K562 (cell line): ENCODE results near the gene TBRG4. TPM values are rescaled to one million over a fixed set of nuclear protein-coding genes. Genes with fewer than 3 reads are reported as not detected.

Experiments
- ATAC-seq: fragments of 200-7000 bp; cut with Tn5 transposase; 3 replicates; pipeline ENCODE4 v1.9.1; 2020; ENCODE audit warnings: moderate library complexity
- BruUV-seq: library from RNA; stranded (reverse); fragments of 400-500 nt; replicated peaks from 2 replicates; lab custom pipeline; 2021; lab: Mats Ljungman, UMichigan
- CTCF ChIA-PET: fragments of 300-600 bp; formaldehyde crosslinking; extraction: SDS; loops from one replicate; lab custom pipeline; 2021; ENCODE audit warnings: low intra/inter-chr PET ratio; lab: Yijun Ruan, JAX
- POLR2A ChIA-PET: fragments of 300-600, 350-650 bp; sonication (Branson Sonifier 250); formaldehyde crosslinking; extraction: SDS; loops from one replicate; lab custom pipeline; 2021; ENCODE audit warnings: antibody characterized with exemption, inconsistent platforms; lab: Yijun Ruan, JAX
- DNase-seq, 4 experiments: peaks; one replicate each; pipeline versions ENCODE4 v3.0.0 to v3.0.0-alpha.2; 2011 to 2018; ENCODE audit warnings: low spot score in 3 of 4, mixed read lengths in 3 of 4; ENCODE audit errors: extremely low read depth in 1 of 4
- FAIRE-seq: peaks from 2 replicates; lab custom pipeline; 2011; peaks lifted over from hg19 to GRCh38; lab: Jason Lieb, UNC
- H2AFZ ChIP-seq: 2 replicates; pipeline ENCODE4 v1.6.0; 2011; ENCODE audit warnings: low read depth, low read length, control low read depth, inconsistent platforms
- H3K27ac ChIP-seq: fragments of 200-600 bp; 3 replicates; pipeline ENCODE4 v1.8.0; 2011; ENCODE audit warnings: low read depth, mild to moderate bottlenecking, control low read depth, inconsistent platforms, low read length, moderate library complexity, mixed read lengths; ENCODE audit errors: extremely low read depth
- H3K27me3 ChIP-seq, 2 experiments: fragments of 300-600 bp in 1 of 2; 2 replicates in 1 of 2; 3 replicates in 1 of 2; pipeline versions ENCODE4 v1.6.0 to v1.8.0; 2011; ENCODE audit warnings: inconsistent platforms in 2 of 2, low read length in 2 of 2, mild to moderate bottlenecking in 1 of 2, mixed read lengths in 1 of 2, moderate library complexity in 1 of 2; ENCODE audit not compliant: control insufficient read depth in 2 of 2, insufficient read depth in 2 of 2
- H3K36me3 ChIP-seq: fragments of 300-600 bp; 3 replicates; pipeline ENCODE4 v1.8.0; 2011; ENCODE audit warnings: mild to moderate bottlenecking, low read length, inconsistent platforms; ENCODE audit not compliant: control insufficient read depth, insufficient read depth
- H3K4me1 ChIP-seq, 2 experiments: fragments of 200-600 bp in 1 of 2; replicated peaks in 1 of 2; 2 replicates in 1 of 2; 3 replicates in 1 of 2; pipeline versions ENCODE4 v1.5.1 to v1.8.0; 2011; ENCODE audit warnings: inconsistent platforms in 2 of 2, low read length in 2 of 2, mild to moderate bottlenecking in 1 of 2, mixed read lengths in 1 of 2, moderate library complexity in 1 of 2; ENCODE audit not compliant: control insufficient read depth in 2 of 2, insufficient read depth in 2 of 2
- H3K4me2 ChIP-seq: 2 replicates; pipeline ENCODE4 v1.6.1; 2011; ENCODE audit warnings: low read length, control low read depth, inconsistent platforms, mixed read lengths; ENCODE audit not compliant: insufficient read depth
- H3K4me3 ChIP-seq: fragments of 200-600 bp; sonication (generic), shearing (Covaris generic); 2 replicates; pipeline ENCODE4 v1.5.1; 2016; ENCODE audit warnings: control low read depth, inconsistent platforms
- H3K79me2 ChIP-seq: fragments of 200-600 bp; 3 replicates; pipeline ENCODE4 v1.8.0; 2011; ENCODE audit warnings: low read length, inconsistent platforms; ENCODE audit not compliant: control insufficient read depth, insufficient read depth
- H3K9ac ChIP-seq, 2 experiments: 2 replicates each; pipeline versions ENCODE4 v1.6.0 to v1.6.1; 2011; ENCODE audit warnings: low read depth in 2 of 2, low read length in 2 of 2, control low read depth in 1 of 2, inconsistent platforms in 1 of 2, mild to moderate bottlenecking in 1 of 2, mixed read lengths in 1 of 2; ENCODE audit not compliant: insufficient read depth in 1 of 2
- H3K9me1 ChIP-seq: one replicate; pipeline ENCODE4 v1.6.0; 2011; ENCODE audit warnings: inconsistent platforms, mild to moderate bottlenecking, low read length, moderate library complexity; ENCODE audit not compliant: control insufficient read depth, insufficient read depth
- H3K9me3 ChIP-seq: replicated peaks from 2 replicates; pipeline ENCODE4 v1.5.1; 2011; ENCODE audit warnings: low read depth, low read length, inconsistent platforms; ENCODE audit not compliant: control insufficient read depth, insufficient read depth
- H4K20me1 ChIP-seq: replicated peaks from 2 replicates; pipeline ENCODE4 v1.6.1; 2011; ENCODE audit warnings: low read length, inconsistent platforms, mixed read lengths; ENCODE audit not compliant: control insufficient read depth, insufficient read depth
- C11orf30 ChIP-seq: fragments of 450-650 bp; IDR thresholded peaks from 2 replicates; pipeline ENCODE4 v1.6.1; 2016; ENCODE audit warnings: low read depth, mild to moderate bottlenecking
- CHCHD3 ChIP-seq: fragments of 250-450 bp; sonication (Bioruptor Pico); IDR thresholded peaks from 2 replicates; pipeline ENCODE4 v2.1.2; 2022; ENCODE audit warnings: mild to moderate bottlenecking
- ELF4 ChIP-seq: fragments of 450-650 bp; formaldehyde crosslinking; IDR thresholded peaks from 2 replicates; pipeline ENCODE4 v1.4.0; 2022; ENCODE audit warnings: missing genetic modification characterization
- HLTF ChIP-seq: fragments of 450-650 bp; IDR thresholded peaks from 2 replicates; pipeline ENCODE4 v1.6.1; 2016
- NR2C2 ChIP-seq, 2 experiments: fragments of 200-800 bp in 1 of 2; sonication (Bioruptor generic) in 1 of 2; sonication (generic) in 1 of 2; formaldehyde crosslinking in 1 of 2; IDR thresholded peaks; 2 replicates each; pipeline versions ENCODE4 v1.6.1 to v1.8.0; 2016 to 2022; ENCODE audit warnings: mild to moderate bottlenecking in 1 of 2, missing compliant biosample characterization in 1 of 2, missing genetic modification characterization in 1 of 2, missing genetic modification reagents in 1 of 2
- PYGO2 ChIP-seq: fragments of 450-650 bp; IDR thresholded peaks from 2 replicates; pipeline ENCODE4 v1.6.1; 2016; ENCODE audit warnings: mild to moderate bottlenecking, missing genetic modification characterization, moderate library complexity, missing compliant biosample characterization
- RBM14 ChIP-seq: fragments of 200-400 bp; formaldehyde crosslinking; IDR thresholded peaks from 2 replicates; pipeline ENCODE4 v1.6.1; 2018; ENCODE audit warnings: low read depth, mild to moderate bottlenecking, low read length, moderate library complexity, borderline replicate concordance; ENCODE audit not compliant: insufficient read depth
- RNF2 ChIP-seq: sonication (generic); IDR thresholded peaks from 2 replicates; pipeline ENCODE4 v1.6.1; 2016
- SAFB ChIP-seq: fragments of 200-400 bp; formaldehyde crosslinking; IDR thresholded peaks from 2 replicates; pipeline ENCODE4 v1.6.1; 2017; ENCODE audit warnings: low read depth, low read length, borderline replicate concordance
- TGIF2 ChIP-seq: sonication (generic); formaldehyde crosslinking; IDR thresholded peaks from 2 replicates; pipeline ENCODE4 v1.8.1; 2022; ENCODE audit warnings: mild to moderate bottlenecking, missing genetic modification reagents, moderate library complexity
- ZFP30 ChIP-seq: fragments of 250-450 bp; sonication (Bioruptor Pico); IDR thresholded peaks from 2 replicates; pipeline ENCODE4 v1.8.0; 2022; ENCODE audit warnings: moderate library complexity, mild to moderate bottlenecking, inconsistent platforms, borderline replicate concordance
- ZNF184 ChIP-seq: sonication (generic); formaldehyde crosslinking; IDR thresholded peaks from 2 replicates; pipeline ENCODE4 v1.5.0; 2020; ENCODE audit warnings: missing genetic modification reagents
- ZNF444 ChIP-seq: fragments of 250-450 bp; sonication (Bioruptor Pico); IDR thresholded peaks from 2 replicates; pipeline ENCODE4 v1.4.0; 2020; ENCODE audit warnings: mild to moderate bottlenecking, moderate library complexity
- ZNF764 ChIP-seq: fragments of 250-450 bp; sonication (Bioruptor Pico); IDR thresholded peaks from 2 replicates; pipeline ENCODE4 v1.4.0; 2020; ENCODE audit warnings: low read depth, mild to moderate bottlenecking, moderate library complexity
- ZSCAN32 ChIP-seq: fragments of 450-650 bp; formaldehyde crosslinking; IDR thresholded peaks from 2 replicates; pipeline ENCODE4 v1.4.0; 2020; ENCODE audit warnings: mild to moderate bottlenecking, moderate library complexity
- WGBS: fragments of 100-300 bp; shearing (Covaris generic); methylation state at CpG from one replicate; pipeline ENCODE4 v1.1.6; 2016; ENCODE audit warnings: low coverage, mixed read lengths; ENCODE audit not compliant: insufficient coverage; ENCODE audit errors: missing lambda C conversion rate; 5-methylcytosine and 5-hydroxymethylcytosine counted together
- in situ Hi-C: fragments of 300-500 bp; cut with MboI; formaldehyde crosslinking; loops from 4 replicates; pipeline ENCODE4 v1.15.0; 2018; ENCODE audit warnings: inconsistent platforms, mixed read lengths
- intact Hi-C: fragments of 100-400 bp; cut with micrococcal nuclease; formaldehyde crosslinking; loops from 2 replicates; pipeline ENCODE4 v1.14.2; 2022
- polyA plus RNA-seq, 8 experiments: library from polyadenylated mRNA; depleted of rRNA in 4 of 8; stranded (reverse) in 5 of 8; unstranded in 3 of 8; fragments of >200 nt; fragmentation: Nextera tagmentation in 2 of 8; fragmentation: Illumina TruSeq in 1 of 8; extraction: Ambion mirVana in 2 of 8; extraction: Trizol in 1 of 8; gene quantifications; 2 replicates each; pipeline versions ENCODE4 v1.2.1 to v1.2.3, GENCODE V29; 2011 to 2014; ENCODE audit warnings: inconsistent platforms in 1 of 8, missing spikeins in 1 of 8
- total RNA-seq, 7 experiments: library from RNA; depleted of rRNA in 6 of 7; stranded (reverse); fragments of >200 nt in 6 of 7; fragmentation: Illumina TruSeq in 2 of 7; extraction: Trizol in 2 of 7; gene quantifications; 2 replicates each; pipeline versions ENCODE4 v1.2.1 to v1.2.3, GENCODE V29; 2011 to 2021; ENCODE audit warnings: low replicate concordance in 1 of 7
- TF ChIP-seq, protein P1 (sequence below): conservative IDR thresholded peaks from 2 replicates; pipeline ENCODE4 v1.6.1; 2011; ENCODE audit warnings: low read depth, mild to moderate bottlenecking, low read length; ENCODE audit not compliant: control insufficient read depth
- TF ChIP-seq, protein P2 (sequence below): sonication (generic); formaldehyde crosslinking; IDR thresholded peaks from 2 replicates; pipeline ENCODE4 v1.8.0; 2022; ENCODE audit warnings: mild to moderate bottlenecking, low read depth, missing genetic modification reagents
- TF ChIP-seq, protein P3 (sequence below): fragments of 200-800 bp; sonication (Bioruptor generic); IDR thresholded peaks from 2 replicates; pipeline ENCODE4 v1.6.1; 2017; ENCODE audit warnings: missing genetic modification characterization, missing compliant biosample characterization

TBRG4 gene
- total and polyA plus RNA-seq, 9 of the 15 experiments (the other 6 are each of a cell fraction or from before 2014, with no cell fraction given): 11.2 to 322 (median 216) TPM

DNA sequence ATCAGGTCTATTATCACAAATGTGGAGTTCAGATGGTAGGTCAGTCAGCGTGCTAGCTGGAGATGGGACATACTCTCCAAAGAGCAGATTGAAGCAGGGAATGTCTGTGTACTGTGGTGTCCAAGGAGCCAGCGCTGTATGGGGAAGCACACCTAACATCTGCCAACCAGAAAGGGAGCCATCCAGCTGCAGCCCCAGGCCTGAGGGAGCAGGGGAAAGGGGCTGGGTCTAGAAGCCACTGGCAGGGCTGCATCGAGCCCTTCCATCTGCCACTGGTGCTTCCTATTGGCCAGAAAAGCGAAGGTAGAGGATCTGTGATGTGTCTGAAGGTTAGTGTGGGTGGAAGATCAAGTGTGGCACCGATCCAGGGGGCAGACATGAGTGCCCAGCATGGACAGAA is 38.1 kb upstream of the TBRG4 start:
- Histone ChIP-seq H3K9me3 (no peaks in the 10 kb centered on the region), H3K4me1 (peaks cover 4 to 12% of the 10 kb centered on the region in 2 experiments; a peak in 2 of 5 replicates), H3K9me1 (no peaks in the 10 kb centered on the region), H4K20me1 (0 out of 2 replicates have a peak, but pooled peaks cover 3% of the 10 kb centered on the region), H3K79me2 (no peaks in the 10 kb centered on the region), H3K9ac (peak overlapping the region in 1 of 2 experiments; percentile 15; a peak in 1 of 4 replicates), H3K4me3 (no peak overlapping the region), H2AFZ (peak overlapping the region; percentile 40; the same call in 1 of the 2 replicates), H3K4me2 (no peak overlapping the region), H3K27ac (no peak overlapping the region), H3K27me3 (peaks cover 10 to 34% of the 10 kb centered on the region in 2 experiments), H3K36me3 (no peaks in the 10 kb centered on the region)
- ATAC-seq: no peak
- intact Hi-C loops: loop anchor here (5.0 kb wide), 1 partner anchor 703 kb away; no protein-coding TSS in a partner anchor
- TF ChIP-seq ZNF444 (CRISPR knock-in tag) (no peak), RBM14 (no peak), ZNF184 (CRISPR knock-in tag) (no peak), ZNF764 (no peak), CHCHD3 (CRISPR knock-in tag) (no peak), HLTF (no peak), SAFB (no peak), TGIF2 (no peak), RNF2 (no peak), C11orf30 (no peak), ZSCAN32 (no peak), PYGO2 (tag) (no peak), ELF4 (no peak), ZFP30 (CRISPR knock-in tag) (no peak), NR2C2 (CRISPR knock-in tag; IDR thresholded peaks at IDR 0.05) (no peak), NR2C2 (tag; IDR thresholded peaks at IDR 0.05) (no peak)
- TF ChIP-seq, protein P1, sequence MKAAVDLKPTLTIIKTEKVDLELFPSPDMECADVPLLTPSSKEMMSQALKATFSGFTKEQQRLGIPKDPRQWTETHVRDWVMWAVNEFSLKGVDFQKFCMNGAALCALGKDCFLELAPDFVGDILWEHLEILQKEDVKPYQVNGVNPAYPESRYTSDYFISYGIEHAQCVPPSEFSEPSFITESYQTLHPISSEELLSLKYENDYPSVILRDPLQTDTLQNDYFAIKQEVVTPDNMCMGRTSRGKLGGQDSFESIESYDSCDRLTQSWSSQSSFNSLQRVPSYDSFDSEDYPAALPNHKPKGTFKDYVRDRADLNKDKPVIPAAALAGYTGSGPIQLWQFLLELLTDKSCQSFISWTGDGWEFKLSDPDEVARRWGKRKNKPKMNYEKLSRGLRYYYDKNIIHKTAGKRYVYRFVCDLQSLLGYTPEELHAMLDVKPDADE: no peak
- TF ChIP-seq, protein P2, sequence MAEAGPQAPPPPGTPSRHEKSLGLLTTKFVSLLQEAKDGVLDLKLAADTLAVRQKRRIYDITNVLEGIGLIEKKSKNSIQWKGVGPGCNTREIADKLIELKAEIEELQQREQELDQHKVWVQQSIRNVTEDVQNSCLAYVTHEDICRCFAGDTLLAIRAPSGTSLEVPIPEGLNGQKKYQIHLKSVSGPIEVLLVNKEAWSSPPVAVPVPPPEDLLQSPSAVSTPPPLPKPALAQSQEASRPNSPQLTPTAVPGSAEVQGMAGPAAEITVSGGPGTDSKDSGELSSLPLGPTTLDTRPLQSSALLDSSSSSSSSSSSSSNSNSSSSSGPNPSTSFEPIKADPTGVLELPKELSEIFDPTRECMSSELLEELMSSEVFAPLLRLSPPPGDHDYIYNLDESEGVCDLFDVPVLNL (CRISPR knock-in tag): no peak
- TF ChIP-seq, protein P3, sequence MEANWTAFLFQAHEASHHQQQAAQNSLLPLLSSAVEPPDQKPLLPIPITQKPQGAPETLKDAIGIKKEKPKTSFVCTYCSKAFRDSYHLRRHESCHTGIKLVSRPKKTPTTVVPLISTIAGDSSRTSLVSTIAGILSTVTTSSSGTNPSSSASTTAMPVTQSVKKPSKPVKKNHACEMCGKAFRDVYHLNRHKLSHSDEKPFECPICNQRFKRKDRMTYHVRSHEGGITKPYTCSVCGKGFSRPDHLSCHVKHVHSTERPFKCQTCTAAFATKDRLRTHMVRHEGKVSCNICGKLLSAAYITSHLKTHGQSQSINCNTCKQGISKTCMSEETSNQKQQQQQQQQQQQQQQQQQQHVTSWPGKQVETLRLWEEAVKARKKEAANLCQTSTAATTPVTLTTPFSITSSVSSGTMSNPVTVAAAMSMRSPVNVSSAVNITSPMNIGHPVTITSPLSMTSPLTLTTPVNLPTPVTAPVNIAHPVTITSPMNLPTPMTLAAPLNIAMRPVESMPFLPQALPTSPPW: no peak
- 5% methylated on average over 5 of the region's 5 CpGs for WGBS
- ChIA-PET CTCF (no interaction called here), POLR2A (no interaction called here)
- no peak for DNase-seq
- BruUV-seq: no TSS peak
- in situ Hi-C loops: loop anchor here (5.0 to 25.0 kb wide), 2 partner anchors 113 to 713 kb away; partner anchors contain the start of gene CCDC201
- no peak for FAIRE-seq
